Mammary epithelial cell (primary cell): ENCODE data around the gene TMEM87B.

Source experiments
- EZH2 ChIP-seq: IDR thresholded peaks from 2 replicates; pipeline ENCODE4 v1.6.1; 2012; ENCODE audit warnings: low read length, inconsistent platforms, borderline replicate concordance
- TF ChIP-seq, protein P1 (sequence below), 2 donors: IDR thresholded peaks in 1 of 2; conservative IDR thresholded peaks in 1 of 2; 2 replicates each; pipeline ENCODE4 v1.5.1; 2011 to 2012; ENCODE audit warnings: inconsistent platforms in 2 of 2, low read length in 2 of 2, mild to moderate bottlenecking in 2 of 2, control low read depth in 1 of 2, low read depth in 1 of 2; ENCODE audit not compliant: insufficient read depth in 1 of 2; ENCODE audit errors: extremely low read depth in 1 of 2

GRCh38 chr2:112006076-112006410, 49.0 kb upstream of the TMEM87B start:
- TF ChIP-seq, protein P1, sequence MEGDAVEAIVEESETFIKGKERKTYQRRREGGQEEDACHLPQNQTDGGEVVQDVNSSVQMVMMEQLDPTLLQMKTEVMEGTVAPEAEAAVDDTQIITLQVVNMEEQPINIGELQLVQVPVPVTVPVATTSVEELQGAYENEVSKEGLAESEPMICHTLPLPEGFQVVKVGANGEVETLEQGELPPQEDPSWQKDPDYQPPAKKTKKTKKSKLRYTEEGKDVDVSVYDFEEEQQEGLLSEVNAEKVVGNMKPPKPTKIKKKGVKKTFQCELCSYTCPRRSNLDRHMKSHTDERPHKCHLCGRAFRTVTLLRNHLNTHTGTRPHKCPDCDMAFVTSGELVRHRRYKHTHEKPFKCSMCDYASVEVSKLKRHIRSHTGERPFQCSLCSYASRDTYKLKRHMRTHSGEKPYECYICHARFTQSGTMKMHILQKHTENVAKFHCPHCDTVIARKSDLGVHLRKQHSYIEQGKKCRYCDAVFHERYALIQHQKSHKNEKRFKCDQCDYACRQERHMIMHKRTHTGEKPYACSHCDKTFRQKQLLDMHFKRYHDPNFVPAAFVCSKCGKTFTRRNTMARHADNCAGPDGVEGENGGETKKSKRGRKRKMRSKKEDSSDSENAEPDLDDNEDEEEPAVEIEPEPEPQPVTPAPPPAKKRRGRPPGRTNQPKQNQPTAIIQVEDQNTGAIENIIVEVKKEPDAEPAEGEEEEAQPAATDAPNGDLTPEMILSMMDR (conservative IDR thresholded peaks at IDR 0.05 in 1 of 2, IDR thresholded peaks at IDR 0.05 in 1 of 2; ENCODE audit: extremely low read depth in 1 of 2, insufficient read depth in 1 of 2, low read depth in 1 of 2, low read length in 2 of 2): no peak
- no peak for TF ChIP-seq EZH2
